Measurements from ENCODE around the gene GPR39.
"Not testable (repeated sequence)": the region's sequence is repeated elsewhere in the genome, so short reads cannot be mapped to it uniquely, and the experiment has no call there.

The GPR39 gene

GRCh38 chr2:132489150-132489549 is 72.5 kb downstream of the GPR39 start:
- peak in 15 of 56 donors; percentile 2 to 44 (median 15) for DNase-seq

DNA sequence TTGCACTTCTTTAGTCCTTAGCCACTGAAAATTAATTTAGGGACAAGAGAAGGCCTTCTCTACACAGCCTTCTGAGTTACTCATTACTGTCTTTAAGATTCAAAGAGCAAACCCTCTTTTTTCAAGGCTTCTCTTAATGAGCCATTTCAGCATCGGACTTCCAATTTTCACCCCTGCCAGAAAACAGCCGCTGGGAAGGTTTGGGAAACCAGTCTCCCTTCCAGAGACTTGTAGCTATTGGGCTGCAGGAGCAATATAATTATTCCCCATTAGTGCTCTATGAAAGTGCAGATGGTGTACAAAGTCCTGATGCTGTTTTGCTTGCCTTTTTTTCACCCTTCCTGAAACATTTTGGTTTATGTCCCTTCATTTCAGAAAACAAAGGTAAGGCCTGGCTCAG is 79.3 kb downstream of the GPR39 start:
- DNase-seq, result peak in 3 of 56 donors; percentile 3 to 39 (median 10)

DNA sequence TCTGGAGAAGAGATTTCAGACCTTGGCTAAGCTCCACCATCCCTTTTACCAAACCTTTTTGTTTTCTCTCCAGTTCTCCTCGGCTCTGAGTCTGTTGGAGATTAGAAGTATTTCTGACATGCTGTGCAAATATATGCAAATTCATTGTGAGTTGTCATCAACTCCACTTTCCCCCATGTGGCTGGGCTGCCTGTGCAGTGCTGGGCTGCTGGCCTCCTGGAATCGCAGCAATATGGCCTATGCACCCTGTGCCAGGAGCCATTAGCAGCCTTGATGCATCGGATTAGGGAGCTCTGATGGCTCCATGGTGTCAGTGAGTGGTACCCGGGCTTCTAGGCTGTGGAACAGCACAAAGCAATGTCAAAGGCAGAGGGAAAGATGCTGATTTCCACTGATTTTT is 80.0 kb downstream of the GPR39 start:
- DNase-seq, result no peak

GRCh38 chr2:132497591-132497990 is 81.0 kb downstream of the GPR39 start:
- DNase-seq, result no peak

GRCh38 chr2:132503701-132504100 is 87.1 kb downstream of the GPR39 start:
- no peak for DNase-seq

- no peak for DNase-seq
These were observed 98.4 kb downstream of the GPR39 start for GRCh38 chr2:132515010-132515409.

DNA sequence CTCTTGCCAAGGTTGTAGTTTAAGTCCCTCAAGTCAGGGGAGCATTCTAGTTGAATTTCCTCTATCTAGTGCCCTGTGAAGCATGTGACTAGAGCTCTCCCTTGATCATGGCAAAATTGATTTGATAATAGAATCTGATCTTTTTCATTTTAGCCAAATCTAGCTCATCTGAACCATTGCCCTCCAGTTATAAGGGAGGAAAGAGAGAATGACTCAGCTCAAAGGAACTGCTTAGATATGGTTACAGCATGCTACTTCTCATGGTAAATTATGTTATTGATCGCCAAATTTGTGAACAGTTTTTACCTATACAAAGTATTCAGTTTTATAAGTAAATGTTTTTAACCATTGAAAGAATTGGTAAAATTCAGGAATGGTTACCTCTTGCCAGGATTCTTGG is 100.8 kb downstream of the GPR39 start:
- DNase-seq, result no peak

GRCh38 chr2:132518302-132518701 is 101.7 kb downstream of the GPR39 start:
- no peak for DNase-seq

GRCh38 chr2:132519566-132519965 is 103.0 kb downstream of the GPR39 start:
- DNase-seq, result no peak

DNA sequence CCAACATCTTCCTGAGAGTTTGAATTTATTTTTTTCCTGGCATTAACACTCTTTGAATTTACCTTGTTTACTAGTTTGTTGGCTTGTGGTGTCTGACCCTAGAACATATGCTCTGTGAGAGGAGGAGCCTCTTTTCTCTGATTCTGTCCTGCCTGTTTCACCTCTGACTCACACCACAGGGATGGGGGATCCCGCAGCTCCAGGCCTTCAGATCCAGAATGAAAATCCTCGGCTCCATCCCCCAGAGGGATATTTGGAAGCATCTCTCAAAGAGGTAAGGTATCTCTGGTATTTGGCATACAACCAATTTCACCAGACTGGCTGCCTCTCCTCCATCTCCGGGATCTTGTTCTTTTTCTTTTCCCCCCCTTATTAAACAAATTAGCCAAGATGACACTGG is 104.7 kb downstream of the GPR39 start:
- no peak for DNase-seq

- DNase-seq, result no peak
These were observed 106.3 kb downstream of the GPR39 start for GRCh38 chr2:132522901-132523300.

DNA sequence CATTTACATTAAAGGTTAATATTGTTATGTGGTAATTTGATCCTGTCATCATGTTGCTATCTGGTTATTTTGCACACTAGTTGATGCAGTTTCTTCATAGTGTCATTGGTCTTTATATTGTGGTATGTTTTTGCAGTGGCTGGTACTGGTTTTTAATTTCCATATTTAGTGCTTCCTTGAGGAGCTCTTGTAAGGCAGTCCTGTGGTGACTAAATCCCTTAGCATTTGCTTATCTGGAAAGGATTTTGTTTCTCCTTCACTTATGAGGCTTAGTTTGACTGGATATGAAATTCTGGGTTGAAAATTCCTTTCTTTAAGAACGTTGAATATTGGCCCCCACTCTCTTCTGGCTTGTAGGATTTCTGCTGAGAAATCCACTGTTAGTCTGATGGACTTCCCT is 120.5 kb downstream of the GPR39 start:
- DNase-seq, result not testable (repeated sequence)

DNA sequence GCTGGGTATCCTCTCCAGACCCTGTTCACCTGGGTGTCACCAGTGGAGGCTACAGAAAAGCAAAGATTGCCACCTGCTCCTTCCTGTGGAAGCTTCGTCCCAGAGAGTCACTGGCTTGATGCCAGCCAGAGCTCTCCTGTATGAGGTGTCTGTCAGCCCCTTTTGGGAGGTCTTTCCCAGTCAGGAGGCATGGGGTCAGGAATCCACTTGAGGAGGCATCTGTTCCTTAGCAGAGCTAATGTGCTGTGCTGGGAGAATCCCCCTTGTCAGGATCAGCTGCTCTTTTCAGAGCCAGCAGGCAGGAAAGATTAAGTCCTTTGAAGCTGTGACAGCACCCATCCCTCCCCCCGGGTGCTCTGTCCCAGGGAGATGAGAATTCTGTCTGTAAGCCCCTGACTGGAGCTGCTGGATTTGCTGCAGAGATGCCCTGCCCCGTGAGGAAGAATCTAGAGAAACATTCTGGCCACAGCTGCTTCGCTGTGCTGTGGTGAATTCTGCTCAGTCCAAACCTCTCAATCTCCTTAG is 121.8 kb downstream of the GPR39 start:
- no peak for DNase-seq

DNA sequence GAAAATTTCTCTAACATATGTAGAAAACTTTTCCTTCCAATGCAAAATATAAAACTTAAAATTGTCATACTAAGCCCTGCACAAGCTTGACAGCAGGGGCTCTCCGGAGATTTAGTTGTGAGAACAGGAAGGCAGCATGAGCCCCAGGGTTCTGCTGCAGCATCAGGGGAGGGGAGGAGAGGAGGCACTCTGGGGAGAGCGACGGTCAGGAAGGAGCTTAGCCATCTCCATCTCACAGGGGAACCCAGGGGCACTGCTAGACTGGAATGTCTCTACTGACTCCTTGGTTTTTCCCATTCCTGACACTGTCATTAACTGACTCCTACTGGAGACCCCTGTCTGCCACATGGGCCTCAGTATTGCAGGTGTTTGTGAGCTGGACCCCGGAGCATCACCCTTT is 123.6 kb downstream of the GPR39 start:
- DNase-seq, result no peak

DNA sequence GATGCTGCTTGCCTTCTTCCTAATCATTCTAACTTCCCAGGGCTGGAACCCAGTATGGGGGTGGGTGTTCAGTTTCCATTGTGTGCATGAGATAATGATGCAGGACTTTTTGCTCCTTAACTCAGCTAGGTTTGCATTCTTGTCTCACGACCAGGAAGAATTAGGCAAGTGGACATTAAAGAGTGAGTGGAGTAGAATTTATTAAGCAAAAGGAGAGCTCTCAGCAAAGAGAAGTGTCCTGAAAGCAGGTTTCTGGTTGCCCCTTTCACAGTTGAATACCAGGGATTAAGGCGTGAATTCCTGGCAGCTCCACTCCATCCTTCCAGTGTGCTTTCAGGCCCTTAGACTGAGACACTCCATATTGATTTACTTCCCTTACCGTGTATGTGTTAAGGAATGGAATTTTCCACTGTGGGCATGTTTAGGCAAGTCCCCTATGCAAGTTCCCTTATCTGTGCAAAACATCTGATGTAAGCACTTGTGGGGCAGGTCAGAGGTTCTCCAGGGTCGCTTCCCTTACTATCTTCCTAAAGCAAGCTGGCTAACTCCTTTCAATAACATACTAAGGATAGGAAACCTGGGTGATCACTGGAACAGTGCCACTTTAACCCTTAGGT is 126.5 kb downstream of the GPR39 start:
- no peak for DNase-seq

DNA sequence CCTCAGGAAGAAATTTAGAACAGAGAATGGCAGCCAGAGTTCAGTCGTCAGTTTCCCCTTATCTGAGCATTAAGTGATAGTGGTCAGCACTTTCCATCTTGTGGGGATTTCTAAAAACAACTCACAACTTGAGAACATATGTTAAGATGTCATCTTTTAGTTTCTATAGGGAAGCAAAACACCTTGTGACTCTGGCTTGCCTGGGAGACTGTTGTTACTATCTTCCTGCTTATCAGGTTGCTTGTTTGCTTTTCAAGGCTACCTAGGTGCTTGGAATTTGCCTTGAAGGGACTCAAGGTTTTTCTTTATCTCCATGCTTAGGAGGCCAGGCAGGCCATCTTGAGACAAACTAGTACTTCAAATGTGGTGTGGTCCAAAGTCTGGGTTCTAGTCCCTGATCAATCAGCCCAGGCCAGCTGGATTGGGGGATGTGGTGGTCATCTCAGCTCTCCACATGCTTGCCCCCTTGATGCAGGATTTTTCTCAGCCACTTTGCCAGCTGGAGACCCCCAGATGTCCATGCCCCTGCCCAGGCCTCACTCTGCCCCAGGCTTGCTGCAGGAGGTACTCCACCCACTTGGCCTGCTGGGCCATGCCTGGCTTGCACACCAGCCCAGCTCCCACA is 127.5 kb downstream of the GPR39 start:
- no peak for DNase-seq

- peak in 51 of 56 donors; percentile 3 to 90 (median 44) for DNase-seq
These were observed 130.6 kb downstream of the GPR39 start for GRCh38 chr2:132547090-132547687.

DNA sequence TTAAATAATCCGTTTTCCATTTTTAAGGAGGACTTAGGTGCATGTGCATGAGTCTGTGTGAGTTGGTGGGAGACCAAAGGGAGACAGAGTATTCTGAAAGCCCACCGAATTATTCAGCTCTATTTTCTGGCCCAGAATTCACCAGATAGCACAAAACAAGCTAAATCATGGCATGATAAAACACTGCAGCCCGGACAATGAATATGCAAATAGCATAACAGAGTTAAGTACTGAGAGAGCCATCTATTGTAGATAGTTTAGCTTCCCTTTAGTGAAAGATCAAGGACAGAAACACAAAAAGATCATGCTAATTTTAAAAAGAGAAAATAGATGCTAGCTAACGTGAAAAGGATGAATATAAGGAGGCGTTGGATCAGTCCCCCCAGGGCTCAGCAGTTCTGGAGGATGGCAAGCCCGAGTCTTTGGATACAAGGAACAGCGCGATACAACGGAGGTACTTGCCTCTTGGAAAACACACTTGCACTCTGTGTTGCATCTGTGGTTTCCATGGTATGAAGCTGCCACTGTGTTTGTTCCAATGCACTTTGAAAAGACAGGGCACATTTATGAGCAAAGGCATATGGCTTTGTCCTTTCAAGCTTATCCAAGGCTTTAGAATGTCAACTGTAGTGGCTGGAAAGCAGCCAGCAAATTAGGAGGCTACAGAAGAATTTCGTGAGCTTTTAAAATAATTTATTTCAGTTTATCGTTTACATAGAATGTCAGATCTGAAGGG is 133.5 kb downstream of the GPR39 start:
- peak in 4 of 56 donors; percentile 2 to 18 (median 6) for DNase-seq

DNA sequence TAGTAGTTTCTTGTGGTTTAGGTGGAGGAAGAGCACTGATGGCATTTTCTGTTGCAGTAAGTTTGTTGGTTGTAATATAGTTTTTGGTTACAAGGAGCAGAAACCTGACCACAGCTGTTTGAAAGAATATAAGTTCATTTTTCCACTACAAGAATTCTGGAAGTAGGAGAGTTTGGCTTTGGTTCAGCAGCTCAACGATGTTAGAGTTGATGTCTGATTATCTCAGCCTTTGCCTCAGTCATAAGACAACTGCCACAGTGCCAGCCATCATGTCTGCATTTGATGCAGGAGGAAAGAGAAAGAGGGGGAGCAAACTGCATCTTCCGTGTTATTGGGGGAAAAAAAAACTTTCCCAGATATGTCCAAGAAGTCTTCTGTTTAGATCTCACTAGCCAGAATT is 134.3 kb downstream of the GPR39 start:
- no peak for DNase-seq

DNA sequence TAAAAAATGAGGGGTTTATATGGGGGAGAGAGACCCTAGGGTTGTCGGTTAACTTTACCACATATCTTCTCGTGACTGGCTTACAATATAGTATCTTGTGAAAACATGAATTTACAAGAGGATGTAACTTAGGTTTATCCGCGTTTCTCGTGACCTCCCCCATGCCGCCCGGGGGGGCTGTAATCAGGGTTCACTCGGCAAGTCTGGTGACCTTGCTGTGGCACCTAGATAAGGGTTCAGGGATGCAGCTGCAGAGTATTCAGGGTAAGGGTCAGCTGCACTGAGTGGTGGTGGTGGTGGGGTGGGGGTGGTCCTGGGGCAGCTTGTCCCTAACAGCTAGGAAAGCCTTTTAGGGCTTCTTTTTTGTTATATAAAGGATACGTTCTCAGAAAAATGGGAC is 141.1 kb downstream of the GPR39 start:
- DNase-seq, result no peak

GRCh38 chr2:132559326-132559725 is 142.7 kb downstream of the GPR39 start:
- DNase-seq, result no peak

DNA sequence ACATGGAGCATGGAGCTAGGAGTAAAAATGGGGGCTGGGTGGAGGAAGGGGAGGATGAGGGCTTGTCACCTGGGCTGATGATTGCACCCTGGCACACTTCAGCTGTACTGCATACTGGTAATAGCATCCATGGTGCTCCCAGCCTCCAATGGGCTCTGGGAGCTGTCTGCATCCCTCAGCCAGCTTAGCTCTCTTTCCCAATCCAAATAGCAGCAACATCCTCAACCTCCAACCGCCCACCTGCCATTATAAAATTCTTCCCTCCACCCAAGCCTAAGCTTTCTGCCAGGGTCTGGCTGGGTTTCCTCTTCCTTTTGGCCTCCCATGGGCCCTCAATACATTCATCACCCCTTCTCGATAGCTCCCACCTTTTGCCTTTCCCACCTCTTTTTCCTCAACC is 143.3 kb downstream of the GPR39 start:
- no peak for DNase-seq

Measured in nucleus accumbens (tissue), 56 donors.